Activated naive CD8-positive, alpha-beta T cell treated with anti-CD3 and anti-CD28 coated beads, Interleukin-2, amount 10 ng/mL, durations not matched to agents 7 days and 5 days (primary cell): ENCODE results near the gene LIM2. TPM values are rescaled to one million over a fixed set of nuclear protein-coding genes. Genes with fewer than 3 reads are reported as not detected.

ENCODE experiments used
- ATAC-seq: fragments of 150-1000 bp; cut with Tn5 transposase; one replicate; pipeline ENCODE4 v1.10.0; 2021; ENCODE audit warnings: low read depth, moderate library complexity
- POLR2A ChIA-PET: fragments of 350-600 bp; sonication (Branson Sonifier 250); formaldehyde crosslinking; loops from one replicate; lab custom pipeline; 2021; ENCODE audit warnings: antibody characterized with exemption; lab: Charles Lee
- DNase-seq: peaks from one replicate; pipeline ENCODE4 v3.0.0; 2021
- H3K27ac Mint-ChIP-seq: one replicate; pipeline ENCODE4 v1.8.0; 2022; ENCODE audit warnings: mild to moderate bottlenecking, mixed read lengths
- H3K27me3 Mint-ChIP-seq: one replicate; pipeline ENCODE4 v1.8.0; 2022; ENCODE audit warnings: mild to moderate bottlenecking, moderate library complexity, mixed read lengths
- H3K36me3 Mint-ChIP-seq: one replicate; pipeline ENCODE4 v1.8.0; 2021; ENCODE audit warnings: mild to moderate bottlenecking, mixed read lengths
- H3K4me1 Mint-ChIP-seq: one replicate; pipeline ENCODE4 v1.8.0; 2021; ENCODE audit warnings: mixed read lengths
- H3K4me3 Mint-ChIP-seq: one replicate; pipeline ENCODE4 v1.8.0; 2022; ENCODE audit warnings: mild to moderate bottlenecking, moderate library complexity, mixed read lengths
- H3K9me3 Mint-ChIP-seq: one replicate; pipeline ENCODE4 v1.8.0; 2021; ENCODE audit warnings: mixed read lengths
- total RNA-seq, 2 experiments: library from RNA; stranded (reverse); gene quantifications; one replicate each; pipeline ENCODE4 v1.2.3, GENCODE V29; 2021

LIM2 gene
- total RNA-seq, 2 experiments from 2014 or later: not detected

DNA sequence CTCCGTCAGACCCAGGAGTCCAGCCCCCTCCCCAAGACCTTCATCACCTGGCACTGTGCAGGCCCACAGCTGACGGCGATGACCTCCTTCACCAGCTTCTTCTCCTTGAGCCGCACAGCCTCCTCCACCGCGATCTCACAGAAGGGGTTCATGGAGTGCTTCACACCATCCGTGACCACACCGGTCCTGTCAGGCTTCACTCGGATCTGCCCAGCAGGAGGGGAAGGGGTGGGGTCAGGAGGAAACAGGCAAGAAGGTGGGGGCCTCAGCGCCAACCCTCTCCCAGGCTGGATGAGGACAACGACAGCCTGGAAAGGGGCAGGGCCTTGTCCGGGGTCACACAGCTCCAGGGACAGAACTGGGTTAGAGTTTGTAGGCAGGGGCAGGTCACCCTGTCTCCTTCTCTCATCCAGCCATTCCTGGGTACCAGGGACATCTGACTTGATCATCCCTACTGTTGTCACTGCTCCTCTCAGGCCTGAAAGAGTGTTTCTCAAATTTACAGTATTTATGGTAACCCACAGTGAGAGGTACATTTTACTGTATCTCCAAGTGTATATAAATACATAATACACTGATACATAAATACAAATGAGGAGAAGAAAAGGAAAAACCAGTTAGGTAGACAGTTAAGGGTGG, 33.6 kb downstream of the LIM2 start:
- peak overlapping the region; percentile 72 for H3K4me3 Mint-ChIP-seq
- H3K9me3 Mint-ChIP-seq: no peaks in the 10 kb centered on the region
- no peak for DNase-seq
- POLR2A ChIA-PET: interaction anchor here (0.8 to 1.9 kb wide), 5 partner anchors 11 to 41 kb away, joined by 3 to 11 read pairs (median 4); partner anchors contain the start of genes ETFB and NKG7
- H3K27me3 Mint-ChIP-seq: peaks cover 2% of the 10 kb centered on the region
- peaks cover 29% of the 10 kb centered on the region for H3K36me3 Mint-ChIP-seq
- peaks cover 23% of the 10 kb centered on the region for H3K4me1 Mint-ChIP-seq
- ATAC-seq: no peak
- peak overlapping the region; percentile 84 for H3K27ac Mint-ChIP-seq

DNA sequence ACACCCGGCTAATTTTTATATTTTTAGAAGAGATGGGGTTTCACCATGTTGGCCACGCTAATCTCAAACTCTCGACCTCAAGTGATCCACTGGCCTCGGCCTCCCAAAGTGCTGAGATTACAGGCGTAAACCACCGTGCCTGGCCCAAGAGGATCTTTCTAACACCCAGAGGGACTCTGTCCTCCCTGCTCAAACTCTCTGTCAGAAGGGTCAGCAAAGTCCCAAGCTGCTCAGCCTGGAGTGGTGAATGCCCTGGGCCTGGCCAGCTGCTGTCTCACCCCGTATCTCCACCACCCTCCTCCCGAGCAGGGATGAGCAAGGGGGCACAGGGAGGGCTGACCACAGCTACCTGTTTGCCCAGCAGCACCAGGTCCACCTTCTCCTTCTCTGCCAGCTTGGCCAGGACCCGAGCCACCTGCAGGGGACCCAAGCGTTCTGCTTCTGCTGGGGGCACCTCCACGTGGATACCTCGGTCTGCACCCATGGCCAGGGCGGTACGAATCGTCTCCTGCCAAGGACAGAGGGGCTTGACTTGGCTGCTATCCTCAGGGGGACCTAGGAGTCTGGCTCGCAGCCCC, 34.9 kb downstream of the LIM2 start:
- H3K27ac Mint-ChIP-seq: no peak overlapping the region
- H3K4me1 Mint-ChIP-seq: peaks cover 21% of the 10 kb centered on the region
- no peak for ATAC-seq
- no peak overlapping the region for H3K4me3 Mint-ChIP-seq
- DNase-seq: no peak
- peaks cover 2% of the 10 kb centered on the region for H3K27me3 Mint-ChIP-seq
- no peaks in the 10 kb centered on the region for H3K9me3 Mint-ChIP-seq
- POLR2A ChIA-PET: no interaction called here
- peaks cover 28% of the 10 kb centered on the region for H3K36me3 Mint-ChIP-seq

DNA sequence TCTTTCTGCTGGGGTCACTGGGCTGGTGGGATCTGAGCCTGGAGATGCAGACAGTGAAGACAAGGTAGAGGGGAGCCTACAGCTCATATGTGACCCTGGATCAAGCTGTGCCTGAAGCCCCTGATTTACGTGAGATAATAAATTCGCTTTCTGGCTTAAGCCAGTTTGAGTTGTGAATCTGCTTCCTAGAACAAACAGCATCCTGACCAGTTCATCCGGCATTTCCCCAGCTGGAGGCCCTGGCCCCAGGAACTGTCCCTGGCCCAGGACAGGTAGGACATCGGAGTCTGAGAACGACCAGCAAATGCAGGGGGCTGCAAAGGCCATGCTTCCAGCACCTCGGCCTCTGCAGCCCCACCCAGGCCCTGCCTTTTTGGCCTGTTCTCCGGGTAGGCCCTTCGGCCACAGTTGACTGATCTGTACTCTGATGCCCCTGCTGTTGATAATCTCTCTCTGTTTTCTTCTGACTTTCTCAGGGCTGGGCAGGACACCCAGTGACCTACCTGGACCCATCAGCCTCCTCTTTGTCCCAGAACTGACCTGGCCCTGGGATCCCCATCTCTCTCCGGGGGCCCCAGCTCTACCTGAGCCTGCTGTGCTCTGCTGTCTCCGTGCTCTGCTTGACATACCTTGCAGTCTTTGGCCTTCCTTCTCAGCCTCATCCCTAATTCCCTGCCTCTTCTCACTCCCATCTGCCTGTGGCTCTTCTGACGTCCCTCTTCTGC, 36.3 kb downstream of the LIM2 start:
- Mint-ChIP-seq H3K27ac (no peak overlapping the region), H3K27me3 (peaks cover 2% of the 10 kb centered on the region), H3K36me3 (peaks cover 25% of the 10 kb centered on the region), H3K4me3 (no peak overlapping the region), H3K9me3 (no peaks in the 10 kb centered on the region), H3K4me1 (peaks cover 16% of the 10 kb centered on the region)
- POLR2A ChIA-PET: no interaction called here
- ATAC-seq: no peak
- DNase-seq: no peak

DNA sequence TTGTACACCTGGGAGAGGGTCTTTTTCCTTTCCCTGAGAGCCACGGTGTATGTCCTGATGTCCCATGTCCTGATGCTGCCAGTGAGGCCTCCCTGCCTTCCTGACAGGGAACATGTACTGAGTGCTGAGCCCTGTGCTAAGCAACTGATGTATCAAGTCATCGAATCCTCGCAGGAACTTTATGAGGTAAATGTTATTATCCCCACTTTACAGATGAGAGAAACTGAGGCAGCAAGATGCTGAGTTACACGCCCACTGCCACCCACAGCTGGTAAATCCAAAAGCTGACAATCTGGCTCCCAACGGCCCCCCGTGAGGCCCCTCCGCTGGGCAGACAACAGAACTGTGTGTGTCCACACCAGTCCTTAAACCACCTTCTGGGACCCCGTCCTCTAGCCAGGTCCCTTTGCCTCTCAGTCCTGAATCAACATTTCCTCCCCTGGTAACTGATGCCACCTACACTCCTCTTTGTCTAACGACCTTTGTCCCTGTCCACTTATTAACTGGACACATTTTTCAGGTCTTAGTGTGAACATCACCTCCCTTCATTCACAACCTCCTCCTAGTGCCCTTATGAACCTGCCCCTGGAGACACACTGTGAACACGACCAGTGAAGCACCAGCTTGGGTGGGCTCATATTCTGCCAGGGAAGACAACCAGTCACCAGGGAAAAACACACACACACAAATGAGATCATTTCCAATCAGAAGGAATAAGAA, 40.4 kb downstream of the LIM2 start:
- Mint-ChIP-seq H3K9me3 (no peaks in the 10 kb centered on the region), H3K27me3 (peaks cover 3% of the 10 kb centered on the region), H3K4me1 (peaks cover 7% of the 10 kb centered on the region), H3K27ac (no peak overlapping the region), H3K4me3 (no peak overlapping the region), H3K36me3 (peaks cover 19% of the 10 kb centered on the region)
- POLR2A ChIA-PET: no interaction called here
- ATAC-seq (no peak), DNase-seq (no peak)

DNA sequence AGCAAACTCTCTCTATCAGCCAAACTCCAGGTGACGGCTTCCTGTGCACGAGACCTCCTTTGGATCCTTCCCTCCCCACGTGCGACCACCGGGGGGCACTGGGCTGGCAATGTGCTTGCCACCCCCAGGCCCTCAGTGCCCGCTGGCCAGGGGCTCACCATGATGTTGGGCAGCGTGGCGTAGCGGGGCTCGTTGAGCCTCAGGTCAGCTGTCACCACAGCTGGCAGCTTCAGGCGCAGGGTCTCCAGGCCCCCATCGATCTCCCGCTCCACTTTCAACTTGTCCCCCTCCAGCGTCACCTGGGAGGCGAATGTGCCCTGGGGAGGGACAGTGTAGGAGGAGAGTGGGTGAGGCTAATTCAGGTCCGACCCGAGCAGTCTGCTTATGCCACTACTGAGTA, 41.0 kb downstream of the LIM2 start:
- POLR2A ChIA-PET: no interaction called here
- Mint-ChIP-seq H3K4me1 (peaks cover 7% of the 10 kb centered on the region), H3K27me3 (peaks cover 5% of the 10 kb centered on the region), H3K9me3 (no peaks in the 10 kb centered on the region), H3K4me3 (no peak overlapping the region), H3K36me3 (peaks cover 13% of the 10 kb centered on the region), H3K27ac (no peak overlapping the region)
- DNase-seq: no peak
- no peak for ATAC-seq

DNA sequence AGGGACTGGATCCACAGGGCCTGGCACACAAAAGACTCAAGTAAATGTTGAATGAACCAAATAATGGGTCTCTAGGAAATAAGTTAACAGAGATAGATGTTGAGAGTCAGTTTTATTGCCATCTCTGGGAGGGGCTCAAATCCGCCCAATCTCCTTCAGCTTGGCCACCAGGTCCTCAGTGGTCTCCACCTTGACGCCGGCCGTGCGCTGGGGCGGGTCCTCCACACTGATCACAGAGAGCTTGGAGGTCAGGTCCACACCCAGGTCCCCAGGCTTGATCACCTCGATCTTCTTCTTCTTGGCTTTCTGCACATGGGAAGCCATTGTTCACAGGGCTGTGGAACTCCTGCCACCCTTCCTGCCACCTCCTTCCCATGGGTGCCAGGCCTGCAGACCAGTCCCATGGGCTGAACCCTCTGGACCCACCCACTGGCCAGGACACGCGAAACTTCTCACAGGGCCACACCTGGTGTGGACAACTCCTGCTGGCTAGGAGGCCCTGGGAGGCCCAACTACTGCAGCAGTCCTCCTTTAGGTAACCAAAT, 42.6 kb downstream of the LIM2 start:
- ATAC-seq: no peak

DNA sequence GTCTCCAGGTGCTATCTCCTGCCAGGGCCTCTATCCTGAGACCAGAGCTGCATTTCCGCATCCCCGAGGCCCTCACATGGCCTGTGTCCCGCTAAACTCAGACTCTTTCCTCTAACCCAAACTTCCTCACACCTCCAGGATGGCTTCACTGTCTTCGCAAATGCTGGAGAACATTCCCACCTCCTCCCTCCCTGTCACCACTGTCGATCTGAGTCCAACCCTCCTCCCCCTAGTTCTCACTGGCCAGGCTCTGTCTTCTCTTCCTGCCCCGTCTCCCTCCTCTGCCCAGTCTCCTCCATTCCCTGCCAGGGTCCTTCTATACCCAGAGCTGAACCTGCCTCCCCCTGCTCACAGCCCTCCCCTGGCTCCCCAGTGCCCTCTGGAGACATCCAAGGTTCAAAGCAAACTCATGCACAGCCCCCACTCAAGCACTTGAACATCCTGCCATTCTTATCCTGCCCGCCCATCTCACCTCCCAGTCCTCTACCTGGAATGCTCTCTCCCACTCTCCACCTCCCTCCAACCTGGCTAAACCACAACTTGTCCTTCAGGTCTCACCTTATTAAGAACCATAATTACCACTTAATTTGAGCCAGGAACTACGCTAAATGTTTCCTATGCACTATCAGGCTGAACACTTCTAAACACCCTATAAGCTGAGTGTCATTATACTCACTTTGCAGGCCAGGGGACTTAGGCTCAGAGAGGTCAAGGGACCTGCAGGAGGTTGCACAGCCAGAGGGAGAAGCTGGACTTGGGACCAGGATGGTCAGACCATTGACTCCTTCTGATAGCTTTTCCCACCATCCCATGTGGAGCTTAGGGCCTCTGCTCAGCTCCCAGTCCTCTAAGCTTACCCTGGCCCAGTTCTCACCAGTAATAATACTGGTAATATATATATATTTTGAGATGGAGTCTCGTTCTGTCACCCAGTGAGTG, 44.9 kb downstream of the LIM2 start:
- Mint-ChIP-seq H3K9me3 (no peaks in the 10 kb centered on the region), H3K4me1 (peaks cover 18% of the 10 kb centered on the region), H3K36me3 (peaks cover 9% of the 10 kb centered on the region), H3K27ac (peak overlapping the region; percentile 39), H3K4me3 (no peak overlapping the region), H3K27me3 (peaks cover 10% of the 10 kb centered on the region)
- POLR2A ChIA-PET: interaction anchor here (0.9 to 1.4 kb wide), 2 partner anchors 16 to 23 kb away, joined by 3 to 7 read pairs; partner anchors contain the start of gene ETFB
- ATAC-seq (no peak), DNase-seq (no peak)

More for the DNA sequence above, 42.6 kb downstream of the LIM2 start:
- no peak overlapping the region for H3K27ac Mint-ChIP-seq
- POLR2A ChIA-PET: no interaction called here
- no peaks in the 10 kb centered on the region for H3K9me3 Mint-ChIP-seq
- no peak overlapping the region for H3K4me3 Mint-ChIP-seq
- no peak for DNase-seq
- peaks cover 13% of the 10 kb centered on the region for H3K36me3 Mint-ChIP-seq
- H3K4me1 Mint-ChIP-seq: peaks cover 9% of the 10 kb centered on the region
- H3K27me3 Mint-ChIP-seq: peaks cover 12% of the 10 kb centered on the region

DNA sequence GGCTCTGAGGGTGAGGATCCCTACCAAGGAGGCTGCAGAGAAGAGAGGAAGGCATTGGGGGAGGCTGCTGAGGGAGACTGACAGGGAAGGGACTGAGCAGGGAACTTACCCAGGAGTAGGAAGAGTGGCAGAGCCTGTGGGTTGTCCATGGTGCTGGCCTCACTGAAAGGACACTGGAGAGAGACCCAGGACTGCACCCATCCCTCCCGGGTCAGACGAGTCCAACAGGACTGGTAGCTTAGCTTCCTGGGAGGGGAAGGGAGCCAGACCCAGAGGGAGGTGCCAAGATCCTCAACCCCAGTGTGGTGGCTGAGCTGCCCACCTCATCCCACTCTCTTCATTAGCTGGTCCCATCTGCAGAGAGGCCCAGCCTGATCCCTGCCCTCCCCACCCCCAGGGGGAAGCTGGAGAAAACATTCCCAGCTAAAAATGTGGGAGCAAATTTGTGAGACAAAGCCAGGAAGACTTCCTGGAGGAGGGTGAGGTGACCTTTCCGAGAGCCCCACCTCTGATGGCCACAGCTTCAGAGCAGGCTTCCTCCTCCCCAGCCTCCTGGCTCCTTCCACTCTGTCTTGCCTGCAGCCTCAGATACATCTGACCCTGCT, 45.7 kb downstream of the LIM2 start, which contains the start of gene VSIG10L:
Gene VSIG10L, minus strand, starts transcription at position 164 of the 605 bp plus-strand sequence. Its CDS starts 15 bp downstream, at position 149.
- H3K9me3 Mint-ChIP-seq: no peaks in the 10 kb centered on the region
- peak within 1 kb of the TSS; percentile 23 for H3K4me3 Mint-ChIP-seq
- DNase-seq (no peak), ATAC-seq (no peak)
- peaks cover 10% of the 10 kb centered on the region for H3K27me3 Mint-ChIP-seq
- H3K4me1 Mint-ChIP-seq: peaks cover 18% of the 10 kb centered on the region
- H3K27ac Mint-ChIP-seq: peak within 1 kb of the TSS; percentile 39
- peaks cover 5% of the 10 kb centered on the region for H3K36me3 Mint-ChIP-seq
- POLR2A ChIA-PET: interaction anchor here (0.5 to 2.7 kb wide), 3 partner anchors 31 to 83 kb away, joined by 4 to 12 read pairs (median 8); partner anchors contain the start of gene NKG7

DNA sequence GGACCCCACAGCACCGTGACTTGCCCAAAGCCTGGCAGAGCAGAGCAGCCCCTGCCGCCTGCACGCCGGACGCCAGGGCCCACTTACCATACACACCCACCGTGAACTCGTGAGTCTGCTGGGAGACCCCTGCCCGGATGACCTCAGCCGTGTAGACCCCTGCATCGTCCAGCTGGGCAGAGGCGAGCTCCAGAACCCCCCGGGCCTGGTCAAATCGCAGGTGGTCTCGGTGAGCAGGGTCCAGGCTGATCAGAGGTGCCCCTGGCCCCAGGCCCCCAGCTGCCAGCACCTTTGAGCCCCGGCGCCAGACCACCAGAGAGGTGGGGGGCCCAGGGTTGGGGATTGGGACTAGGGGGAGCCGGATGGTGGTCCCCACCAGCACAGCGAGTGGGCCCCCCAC, 46.7 kb downstream of the LIM2 start:
- H3K9me3 Mint-ChIP-seq: no peaks in the 10 kb centered on the region
- H3K36me3 Mint-ChIP-seq: peaks cover 4% of the 10 kb centered on the region
- DNase-seq (no peak), ATAC-seq (no peak)
- H3K4me1 Mint-ChIP-seq: peaks cover 18% of the 10 kb centered on the region
- POLR2A ChIA-PET: interaction anchor here (1.8 to 2.7 kb wide), 2 partner anchors 32 to 54 kb away, joined by 8 to 12 read pairs; partner anchors contain the start of gene NKG7
- peaks cover 13% of the 10 kb centered on the region for H3K27me3 Mint-ChIP-seq
- peak overlapping the region; percentile 23 for H3K4me3 Mint-ChIP-seq
- H3K27ac Mint-ChIP-seq: no peak overlapping the region

DNA sequence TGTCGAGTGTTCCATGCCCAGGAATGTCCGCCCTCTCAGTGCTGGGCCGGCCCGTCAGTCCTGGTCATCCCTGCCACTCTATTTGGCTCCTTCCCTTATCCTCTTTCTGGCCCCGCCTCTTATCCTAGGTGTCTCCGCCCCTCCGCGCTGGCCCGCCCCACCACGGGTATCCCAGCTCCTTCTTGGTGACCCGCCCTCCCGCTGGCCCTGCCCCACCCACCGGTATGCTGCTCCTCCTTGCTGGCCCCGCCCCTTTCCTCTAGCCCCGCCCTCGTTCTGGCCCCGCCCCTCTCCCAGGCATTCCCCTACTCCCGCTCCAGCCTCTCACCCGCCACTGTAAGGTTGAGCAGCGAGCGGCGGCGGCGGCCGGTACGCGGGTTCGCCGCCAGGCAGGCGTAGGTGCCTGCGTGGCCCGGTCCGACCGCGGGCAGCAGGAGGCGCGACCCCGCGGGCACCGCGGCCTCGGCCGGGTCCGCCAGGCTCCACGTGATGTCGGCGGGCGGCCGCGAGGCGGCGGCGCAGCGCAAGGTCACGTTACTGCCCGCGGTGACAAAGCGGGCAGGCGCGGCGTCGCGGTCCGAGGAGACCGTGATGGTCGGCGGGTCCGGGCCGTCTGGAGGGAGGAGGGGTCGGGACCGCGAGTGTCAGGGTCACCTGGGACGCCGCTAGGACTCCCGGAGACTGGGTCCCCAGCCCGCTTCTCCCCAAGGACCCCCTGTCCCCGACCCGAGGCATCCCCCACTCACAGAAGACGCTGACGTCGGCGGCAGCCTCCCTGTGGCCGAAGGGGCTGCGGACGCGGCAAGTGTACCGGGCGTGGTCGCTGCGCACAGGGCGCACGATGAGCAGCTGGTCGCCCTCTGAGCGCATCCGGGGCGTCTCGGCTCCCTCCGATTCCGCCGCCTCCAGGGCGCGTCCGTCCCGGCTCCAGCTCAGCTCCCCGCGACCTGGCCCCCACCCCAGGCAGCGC, 47.8 kb downstream of the LIM2 start:
- Mint-ChIP-seq H3K4me3 (peak overlapping the region; percentile 97), H3K4me1 (peaks cover 18% of the 10 kb centered on the region), H3K36me3 (peaks cover 4% of the 10 kb centered on the region), H3K9me3 (no peaks in the 10 kb centered on the region), H3K27me3 (peaks cover 13% of the 10 kb centered on the region), H3K27ac (peak overlapping the region; percentile 83)
- DNase-seq: peak; percentile 93
- peak; percentile 67 for ATAC-seq
- POLR2A ChIA-PET: interaction anchor here (0.6 to 2.7 kb wide), 6 partner anchors 25 to 80 kb away, joined by 3 to 12 read pairs (median 3); partner anchors contain the start of gene NKG7

DNA sequence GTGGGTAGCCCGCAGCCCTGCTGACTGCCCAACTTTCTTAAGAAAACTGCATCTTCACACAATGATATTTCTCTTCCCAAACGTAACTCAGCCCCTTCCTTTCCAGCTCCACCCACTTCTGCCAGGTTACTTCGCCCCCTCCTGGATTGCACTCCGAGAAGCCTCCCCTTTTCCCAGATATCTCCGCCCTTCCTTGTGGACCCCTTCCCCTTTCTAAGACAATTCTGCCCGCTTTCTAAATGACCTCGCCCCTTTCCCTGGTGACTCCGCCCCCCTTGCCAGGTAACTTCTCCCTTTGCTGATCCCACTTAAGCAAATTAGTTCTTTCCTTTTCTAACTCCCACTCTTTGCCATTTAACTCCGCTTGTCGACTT, 48.5 kb downstream of the LIM2 start:
- peaks cover 16% of the 10 kb centered on the region for H3K27me3 Mint-ChIP-seq
- H3K4me1 Mint-ChIP-seq: peaks cover 16% of the 10 kb centered on the region
- no peaks in the 10 kb centered on the region for H3K36me3 Mint-ChIP-seq
- DNase-seq (no peak), ATAC-seq (peak; percentile 3)
- no peaks in the 10 kb centered on the region for H3K9me3 Mint-ChIP-seq
- peak overlapping the region; percentile 83 for H3K27ac Mint-ChIP-seq
- peak overlapping the region; percentile 97 for H3K4me3 Mint-ChIP-seq
- POLR2A ChIA-PET: interaction anchor here (0.6 to 2.7 kb wide), 6 partner anchors 26 to 81 kb away, joined by 3 to 12 read pairs (median 3); partner anchors contain the start of gene NKG7
